SU-DHL-6 (cell line): ENCODE data around the gene PPME1.

ENCODE experiments used
- EZH2phosphoT487 ChIP-seq: fragments of 200-600 bp; sonication (generic), shearing (Covaris generic); conservative IDR thresholded peaks from 2 replicates; pipeline ENCODE4 v1.6.1; 2018; ENCODE audit warnings: mild to moderate bottlenecking, antibody characterized with exemption, low read length, moderate library complexity, mixed read lengths
- TF ChIP-seq, protein P1 (sequence below): fragments of 200-600 bp; sonication (generic); IDR thresholded peaks from one replicate; pipeline ENCODE4 v1.5.1; 2017; ENCODE audit warnings: antibody characterized with exemption, mild to moderate bottlenecking, low read length, moderate library complexity; ENCODE audit not compliant: insufficient read depth, poor library complexity, severe bottlenecking

DNA sequence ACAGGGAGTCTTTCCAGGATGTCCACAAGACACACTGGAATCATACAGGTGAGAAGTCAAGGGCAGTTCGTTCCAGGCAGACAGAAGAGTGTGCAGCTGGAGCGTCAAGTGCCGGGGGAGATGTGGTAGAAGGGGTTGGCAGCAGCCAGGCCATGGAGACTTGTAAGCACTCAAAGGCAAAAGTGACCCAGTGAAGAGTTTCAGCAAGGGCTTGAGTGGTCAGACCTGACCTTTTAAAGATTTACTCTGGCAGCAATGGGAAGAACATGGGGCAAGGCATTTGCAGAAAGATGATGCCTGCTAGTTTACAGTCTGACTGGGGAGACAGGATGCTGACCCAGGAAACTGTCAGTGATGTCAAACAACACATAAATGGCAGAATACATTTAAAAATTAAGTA lies 111.3 kb downstream of the PPME1 start:
- TF ChIP-seq, protein P1, sequence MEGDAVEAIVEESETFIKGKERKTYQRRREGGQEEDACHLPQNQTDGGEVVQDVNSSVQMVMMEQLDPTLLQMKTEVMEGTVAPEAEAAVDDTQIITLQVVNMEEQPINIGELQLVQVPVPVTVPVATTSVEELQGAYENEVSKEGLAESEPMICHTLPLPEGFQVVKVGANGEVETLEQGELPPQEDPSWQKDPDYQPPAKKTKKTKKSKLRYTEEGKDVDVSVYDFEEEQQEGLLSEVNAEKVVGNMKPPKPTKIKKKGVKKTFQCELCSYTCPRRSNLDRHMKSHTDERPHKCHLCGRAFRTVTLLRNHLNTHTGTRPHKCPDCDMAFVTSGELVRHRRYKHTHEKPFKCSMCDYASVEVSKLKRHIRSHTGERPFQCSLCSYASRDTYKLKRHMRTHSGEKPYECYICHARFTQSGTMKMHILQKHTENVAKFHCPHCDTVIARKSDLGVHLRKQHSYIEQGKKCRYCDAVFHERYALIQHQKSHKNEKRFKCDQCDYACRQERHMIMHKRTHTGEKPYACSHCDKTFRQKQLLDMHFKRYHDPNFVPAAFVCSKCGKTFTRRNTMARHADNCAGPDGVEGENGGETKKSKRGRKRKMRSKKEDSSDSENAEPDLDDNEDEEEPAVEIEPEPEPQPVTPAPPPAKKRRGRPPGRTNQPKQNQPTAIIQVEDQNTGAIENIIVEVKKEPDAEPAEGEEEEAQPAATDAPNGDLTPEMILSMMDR, result no peak
- no peak for TF ChIP-seq EZH2phosphoT487
